Measurements from ENCODE around the gene SLC25A12. TPM values are rescaled to one million over a fixed set of nuclear protein-coding genes. Genes with fewer than 3 reads are reported as not detected.

The SLC25A12 gene
- total RNA-seq, 2 experiments from 2014 or later = 27.4 to 28.9 TPM

- Mint-ChIP-seq H3K27me3 (ENCODE audit: low read depth) (no peaks in the 10 kb centered on the region), H3K4me1 (ENCODE audit: low read depth) (no peaks in the 10 kb centered on the region), H3K27ac (no peak overlapping the region), H3K4me3 (no peak overlapping the region), H3K36me3 (ENCODE audit: low read depth) (peaks cover 10% of the 10 kb centered on the region), H3K9me3 (ENCODE audit: insufficient read depth) (no peaks in the 10 kb centered on the region)
- ChIA-PET POLR2A (no interaction called here), CTCF (no interaction called here)
- ATAC-seq (no peak), DNase-seq (no peak)
Observed at GRCh38 chr2:171846894-171847293, 47.1 kb downstream of the SLC25A12 start.

- CTCF ChIA-PET = no interaction called here
- peaks cover 28% of the 10 kb centered on the region for H3K36me3 Mint-ChIP-seq (ENCODE audit: low read depth)
- H3K4me3 Mint-ChIP-seq = no peak overlapping the region
- DNase-seq (no peak), ATAC-seq (no peak)
- H3K9me3 Mint-ChIP-seq (ENCODE audit: insufficient read depth) = no peaks in the 10 kb centered on the region
- H3K4me1 Mint-ChIP-seq (ENCODE audit: low read depth) = no peaks in the 10 kb centered on the region
- POLR2A ChIA-PET = no interaction called here
- H3K27me3 Mint-ChIP-seq (ENCODE audit: low read depth) = no peaks in the 10 kb centered on the region
- no peak overlapping the region for H3K27ac Mint-ChIP-seq
Observed at GRCh38 chr2:171841996-171842395, 52.0 kb downstream of the SLC25A12 start.

- Mint-ChIP-seq H3K27ac (no peak overlapping the region), H3K9me3 (ENCODE audit: insufficient read depth) (no peaks in the 10 kb centered on the region), H3K4me3 (no peak overlapping the region), H3K4me1 (ENCODE audit: low read depth) (no peaks in the 10 kb centered on the region), H3K27me3 (ENCODE audit: low read depth) (no peaks in the 10 kb centered on the region), H3K36me3 (ENCODE audit: low read depth) (peaks cover 60% of the 10 kb centered on the region)
- POLR2A ChIA-PET = no interaction called here
- ATAC-seq = no peak
- no peak for DNase-seq
- CTCF ChIA-PET = no interaction called here
Observed at GRCh38 chr2:171837736-171838135, 56.3 kb downstream of the SLC25A12 start.

- Mint-ChIP-seq H3K27me3 (ENCODE audit: low read depth) (no peaks in the 10 kb centered on the region), H3K9me3 (ENCODE audit: insufficient read depth) (peaks cover under 1% of the 10 kb centered on the region), H3K27ac (no peak overlapping the region), H3K4me1 (ENCODE audit: low read depth) (no peaks in the 10 kb centered on the region), H3K36me3 (ENCODE audit: low read depth) (peaks cover 69% of the 10 kb centered on the region), H3K4me3 (no peak overlapping the region)
- CTCF ChIA-PET = no interaction called here
- no peak for DNase-seq
- ATAC-seq = no peak
- POLR2A ChIA-PET = no interaction called here
Observed at GRCh38 chr2:171836146-171836910, 57.7 kb downstream of the SLC25A12 start.

- Mint-ChIP-seq H3K9me3 (ENCODE audit: insufficient read depth) (peaks cover 5% of the 10 kb centered on the region), H3K4me3 (no peak overlapping the region), H3K4me1 (ENCODE audit: low read depth) (no peaks in the 10 kb centered on the region), H3K27ac (no peak overlapping the region), H3K36me3 (ENCODE audit: low read depth) (peaks cover 73% of the 10 kb centered on the region), H3K27me3 (ENCODE audit: low read depth) (no peaks in the 10 kb centered on the region)
- ChIA-PET CTCF (no interaction called here), POLR2A (no interaction called here)
- ATAC-seq (no peak), DNase-seq (no peak)
Observed at GRCh38 chr2:171835386-171835785, 58.7 kb downstream of the SLC25A12 start.

- peaks cover 5% of the 10 kb centered on the region for H3K9me3 Mint-ChIP-seq (ENCODE audit: insufficient read depth)
- ATAC-seq (no peak), DNase-seq (no peak)
- no peaks in the 10 kb centered on the region for H3K27me3 Mint-ChIP-seq (ENCODE audit: low read depth)
- no peak overlapping the region for H3K4me3 Mint-ChIP-seq
- ChIA-PET CTCF (interaction anchor here (0.9 kb wide), 1 partner anchor 12 kb away, joined by 3 read pairs; no protein-coding TSS in a partner anchor), POLR2A (no interaction called here)
- H3K27ac Mint-ChIP-seq = no peak overlapping the region
- H3K4me1 Mint-ChIP-seq (ENCODE audit: low read depth) = no peaks in the 10 kb centered on the region
- peaks cover 81% of the 10 kb centered on the region for H3K36me3 Mint-ChIP-seq (ENCODE audit: low read depth)
Observed at GRCh38 chr2:171834286-171834685, 59.8 kb downstream of the SLC25A12 start.

GRCh38 chr2:171832489-171832888, 61.6 kb downstream of the SLC25A12 start:
- no peak overlapping the region for H3K27ac Mint-ChIP-seq
- peaks cover 72% of the 10 kb centered on the region for H3K36me3 Mint-ChIP-seq (ENCODE audit: low read depth)
- ATAC-seq = no peak
- ChIA-PET CTCF (no interaction called here), POLR2A (no interaction called here)
- no peaks in the 10 kb centered on the region for H3K4me1 Mint-ChIP-seq (ENCODE audit: low read depth)
- DNase-seq = no peak
- no peaks in the 10 kb centered on the region for H3K27me3 Mint-ChIP-seq (ENCODE audit: low read depth)
- peaks cover 5% of the 10 kb centered on the region for H3K9me3 Mint-ChIP-seq (ENCODE audit: insufficient read depth)
- H3K4me3 Mint-ChIP-seq = no peak overlapping the region

- Mint-ChIP-seq H3K27ac (no peak overlapping the region), H3K27me3 (ENCODE audit: low read depth) (no peaks in the 10 kb centered on the region), H3K4me3 (no peak overlapping the region), H3K36me3 (ENCODE audit: low read depth) (peaks cover 65% of the 10 kb centered on the region), H3K9me3 (ENCODE audit: insufficient read depth) (peaks cover 5% of the 10 kb centered on the region), H3K4me1 (ENCODE audit: low read depth) (no peaks in the 10 kb centered on the region)
- ATAC-seq (no peak), DNase-seq (no peak)
- ChIA-PET CTCF (no interaction called here), POLR2A (no interaction called here)
Observed at GRCh38 chr2:171830039-171830438, 64.0 kb downstream of the SLC25A12 start.

- H3K9me3 Mint-ChIP-seq (ENCODE audit: insufficient read depth) = no peaks in the 10 kb centered on the region
- no peak overlapping the region for H3K27ac Mint-ChIP-seq
- H3K4me3 Mint-ChIP-seq = no peak overlapping the region
- ChIA-PET POLR2A (no interaction called here), CTCF (no interaction called here)
- H3K4me1 Mint-ChIP-seq (ENCODE audit: low read depth) = no peaks in the 10 kb centered on the region
- ATAC-seq (no peak), DNase-seq (no peak)
- no peaks in the 10 kb centered on the region for H3K27me3 Mint-ChIP-seq (ENCODE audit: low read depth)
- H3K36me3 Mint-ChIP-seq (ENCODE audit: low read depth) = peaks cover 18% of the 10 kb centered on the region
Observed at GRCh38 chr2:171824086-171824485, 70.0 kb downstream of the SLC25A12 start.

- Mint-ChIP-seq H3K27ac (no peak overlapping the region), H3K4me3 (no peak overlapping the region), H3K27me3 (ENCODE audit: low read depth) (no peaks in the 10 kb centered on the region), H3K4me1 (ENCODE audit: low read depth) (no peaks in the 10 kb centered on the region), H3K36me3 (ENCODE audit: low read depth) (peaks cover 19% of the 10 kb centered on the region), H3K9me3 (ENCODE audit: insufficient read depth) (no peaks in the 10 kb centered on the region)
- no peak for DNase-seq
- no peak for ATAC-seq
- ChIA-PET CTCF (no interaction called here), POLR2A (no interaction called here)
Observed at GRCh38 chr2:171822525-171823322, 71.3 kb downstream of the SLC25A12 start.

- DNase-seq (no peak), ATAC-seq (no peak)
- Mint-ChIP-seq H3K9me3 (ENCODE audit: insufficient read depth) (no peaks in the 10 kb centered on the region), H3K4me1 (ENCODE audit: low read depth) (no peaks in the 10 kb centered on the region), H3K27me3 (ENCODE audit: low read depth) (no peaks in the 10 kb centered on the region), H3K27ac (no peak overlapping the region), H3K4me3 (no peak overlapping the region), H3K36me3 (ENCODE audit: low read depth) (peaks cover 7% of the 10 kb centered on the region)
- ChIA-PET POLR2A (no interaction called here), CTCF (interaction anchor here (0.6 kb wide), 1 partner anchor 226 kb away, joined by 4 read pairs; no protein-coding TSS in a partner anchor)
Observed at GRCh38 chr2:171819453-171819852, 74.6 kb downstream of the SLC25A12 start.

GRCh38 chr2:171814883-171815282, 79.2 kb downstream of the SLC25A12 start:
- H3K27ac Mint-ChIP-seq = no peak overlapping the region
- ChIA-PET POLR2A (no interaction called here), CTCF (interaction anchor here (4.3 kb wide), 1 partner anchor 290 kb away, joined by 25 read pairs; no protein-coding TSS in a partner anchor)
- ATAC-seq = no peak
- H3K27me3 Mint-ChIP-seq (ENCODE audit: low read depth) = no peaks in the 10 kb centered on the region
- no peak overlapping the region for H3K4me3 Mint-ChIP-seq
- peaks cover 14% of the 10 kb centered on the region for H3K36me3 Mint-ChIP-seq (ENCODE audit: low read depth)
- no peaks in the 10 kb centered on the region for H3K9me3 Mint-ChIP-seq (ENCODE audit: insufficient read depth)
- no peaks in the 10 kb centered on the region for H3K4me1 Mint-ChIP-seq (ENCODE audit: low read depth)
- DNase-seq = no peak
